Measurements from ENCODE around the gene WDR7.

GRCh38 chr18:56884511-56884910 lies 233.4 kb downstream of the WDR7 start:
- TF ChIP-seq POLR2A (IDR thresholded peaks at IDR 0.05) (no peak), CTCF (IDR thresholded peaks at IDR 0.05) (no peak)
